Right lobe of liver (tissue), 6 donors: ENCODE results near the gene TMEM51. TPM values are rescaled to one million over a fixed set of nuclear protein-coding genes. Genes with fewer than 3 reads are reported as not detected.

Experiments used
- ATAC-seq, 4 donors: fragments of 200-7000 bp; cut with Tn5 transposase; one replicate each; pipeline ENCODE4 v1.9.1; 2020; ENCODE audit warnings: mild to moderate bottlenecking in 4 of 4, moderate library complexity in 4 of 4
- DNase-seq, 3 donors: peaks; one replicate each; pipeline ENCODE4 v3.0.0-alpha.2; 2020
- H3K27ac ChIP-seq, 3 donors: fragments of 200-600 bp; one replicate each; pipeline ENCODE4 v1.8.0; 2022
- H3K27me3 ChIP-seq, 2 donors: fragments of 200-600 bp; one replicate each; pipeline ENCODE4 v1.8.0; 2022
- H3K36me3 ChIP-seq, 4 donors: fragments of 200-600 bp; sonication (generic) in 1 of 4; one replicate each; pipeline versions ENCODE4 v1.5.1 to v1.8.0; 2017 to 2022; ENCODE audit warnings: control low read depth in 1 of 4
- H3K4me1 ChIP-seq, 4 donors: fragments of 200-600 bp; sonication (generic) in 1 of 4; one replicate each; pipeline versions ENCODE4 v1.5.1 to v1.8.0; 2017 to 2022; ENCODE audit warnings: control low read depth in 1 of 4
- H3K4me3 ChIP-seq, 3 donors: fragments of 200-600 bp; one replicate each; pipeline ENCODE4 v1.8.0; 2022
- H3K9me3 ChIP-seq, 4 donors: fragments of 200-600 bp; sonication (generic) in 1 of 4; one replicate each; pipeline versions ENCODE4 v1.5.1 to v1.8.0; 2017 to 2022; ENCODE audit warnings: control low read depth in 1 of 4
- POLR2A ChIP-seq: fragments of 450-650 bp; IDR thresholded peaks from one replicate; pipeline ENCODE4 v1.6.1; 2017; ENCODE audit warnings: antibody characterized with exemption, mild to moderate bottlenecking
- WGBS: methylation state at CpG from one replicate; pipeline ENCODE4 v1.1.6; 2018; ENCODE audit warnings: low coverage, low lambda C conversion rate; ENCODE audit not compliant: insufficient coverage; ENCODE audit errors: missing lambda C conversion rate; 5-methylcytosine and 5-hydroxymethylcytosine counted together
- intact Hi-C, 2 donors: fragments of 100-400 bp; cut with DNase I; formaldehyde crosslinking; loops; one replicate each; pipeline versions ENCODE4 v1.11.2 to v1.14.1; 2022
- total RNA-seq, 6 experiments: library from RNA; depleted of rRNA in 2 of 6; stranded (reverse); fragments of >200 nt in 2 of 6; fragmentation: NEBNext Ultra II Directional in 3 of 6; extraction: Animal tissue kit (Norgen Biotek cat#: 25700) in 3 of 6; gene quantifications; one replicate each; pipeline versions ENCODE4 v1.1.0 to v1.2.4, GENCODE V29; 2016 to 2023
- TF ChIP-seq, protein P1 (sequence below), 4 donors: fragments of 200-600 bp in 3 of 4; fragments of 450-650 bp in 1 of 4; IDR thresholded peaks; one replicate each; pipeline versions ENCODE4 v1.5.1 to v1.8.0; 2016 to 2022; ENCODE audit warnings: antibody characterized with exemption in 4 of 4, mild to moderate bottlenecking in 2 of 4
- donor health status: DM: no; HTN: yes; CAD: no.
- donor health status: DM: no; HTN: no; CAD: no.
- donor health status: DM: no; HTN: no; CAD: no.
- donor health status: DM: no; HTN: yes; CAD: no.
- donor health status: DM: no; HTN: yes; CAD: no.

The TMEM51 gene
- total RNA-seq, 6 experiments from 2014 or later: 1.3 to 5.4 (median 1.9) TPM

DNA sequence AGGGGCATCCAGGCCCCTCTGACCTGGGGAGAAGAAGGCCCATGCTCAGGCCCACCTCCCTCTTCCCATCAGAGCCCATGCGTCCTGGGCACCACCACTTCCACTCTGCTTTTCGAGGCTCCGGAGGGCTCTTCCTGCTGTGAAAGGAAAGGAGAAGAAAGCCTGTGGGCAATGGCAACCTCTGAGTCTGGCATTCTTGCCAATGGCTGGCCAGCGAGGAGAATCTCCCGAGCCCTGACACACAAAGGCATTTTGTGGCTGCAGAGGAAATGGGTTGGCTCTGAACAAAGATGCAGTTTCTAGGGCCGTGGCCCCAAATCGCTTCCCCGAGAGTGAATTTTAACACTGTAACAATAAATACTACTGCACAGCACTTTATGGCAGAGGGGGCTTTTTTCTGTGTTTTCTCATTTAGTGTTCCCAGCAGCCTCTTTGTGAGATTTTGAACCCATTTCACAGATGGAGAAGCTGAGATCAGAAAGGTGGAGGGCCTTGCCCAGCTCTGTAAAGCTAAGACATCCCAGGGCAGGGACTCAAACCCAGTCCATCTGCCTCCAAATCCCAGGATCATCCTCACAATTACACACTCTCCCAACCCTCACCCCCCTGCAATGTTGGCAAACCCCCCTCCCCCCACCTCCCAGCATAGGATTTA, 35.7 kb upstream of the TMEM51 start:
- Histone ChIP-seq H3K36me3 (no peaks in the 10 kb centered on the region), H3K4me3 (no peak overlapping the region), H3K4me1 (no peaks in the 10 kb centered on the region), H3K27me3 (no peaks in the 10 kb centered on the region), H3K9me3 (no peaks in the 10 kb centered on the region), H3K27ac (no peak overlapping the region)
- ATAC-seq: no peak
- 61% methylated on average over 5 of the region's 8 CpGs for WGBS
- intact Hi-C loops: no loop called here
- DNase-seq: no peak
- no peak for TF ChIP-seq POLR2A
- TF ChIP-seq, protein P1, sequence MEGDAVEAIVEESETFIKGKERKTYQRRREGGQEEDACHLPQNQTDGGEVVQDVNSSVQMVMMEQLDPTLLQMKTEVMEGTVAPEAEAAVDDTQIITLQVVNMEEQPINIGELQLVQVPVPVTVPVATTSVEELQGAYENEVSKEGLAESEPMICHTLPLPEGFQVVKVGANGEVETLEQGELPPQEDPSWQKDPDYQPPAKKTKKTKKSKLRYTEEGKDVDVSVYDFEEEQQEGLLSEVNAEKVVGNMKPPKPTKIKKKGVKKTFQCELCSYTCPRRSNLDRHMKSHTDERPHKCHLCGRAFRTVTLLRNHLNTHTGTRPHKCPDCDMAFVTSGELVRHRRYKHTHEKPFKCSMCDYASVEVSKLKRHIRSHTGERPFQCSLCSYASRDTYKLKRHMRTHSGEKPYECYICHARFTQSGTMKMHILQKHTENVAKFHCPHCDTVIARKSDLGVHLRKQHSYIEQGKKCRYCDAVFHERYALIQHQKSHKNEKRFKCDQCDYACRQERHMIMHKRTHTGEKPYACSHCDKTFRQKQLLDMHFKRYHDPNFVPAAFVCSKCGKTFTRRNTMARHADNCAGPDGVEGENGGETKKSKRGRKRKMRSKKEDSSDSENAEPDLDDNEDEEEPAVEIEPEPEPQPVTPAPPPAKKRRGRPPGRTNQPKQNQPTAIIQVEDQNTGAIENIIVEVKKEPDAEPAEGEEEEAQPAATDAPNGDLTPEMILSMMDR (IDR thresholded peaks at IDR 0.05): no peak

DNA sequence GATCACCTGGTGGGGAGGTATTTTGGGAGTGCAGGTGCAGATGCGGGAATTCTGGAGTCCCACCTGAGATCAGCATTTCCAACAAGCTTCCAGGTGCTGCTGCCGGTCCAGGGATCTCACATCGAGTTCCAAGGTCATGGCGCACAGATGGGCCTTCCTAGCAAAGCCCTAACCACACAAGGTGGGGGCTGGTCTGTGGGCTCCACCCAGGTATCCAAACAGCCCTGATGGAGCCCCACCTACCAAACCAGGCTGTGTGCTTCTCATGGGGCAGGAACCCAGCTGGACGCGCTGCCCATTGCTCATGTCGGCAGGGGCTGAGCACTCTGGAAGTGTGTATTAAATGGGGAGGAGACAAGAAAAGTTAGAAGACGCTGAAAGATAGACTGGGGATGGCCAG, 35.0 kb upstream of the TMEM51 start:
- Histone ChIP-seq H3K9me3 (no peaks in the 10 kb centered on the region), H3K36me3 (no peaks in the 10 kb centered on the region), H3K27ac (no peak overlapping the region), H3K27me3 (no peaks in the 10 kb centered on the region), H3K4me3 (no peak overlapping the region), H3K4me1 (no peaks in the 10 kb centered on the region)
- ATAC-seq (no peak), DNase-seq (no peak)
- intact Hi-C loops: no loop called here
- 52% methylated on average over 4 of the region's 8 CpGs for WGBS
- TF ChIP-seq, protein P1 (IDR thresholded peaks at IDR 0.05): no peak
- TF ChIP-seq POLR2A: no peak

DNA sequence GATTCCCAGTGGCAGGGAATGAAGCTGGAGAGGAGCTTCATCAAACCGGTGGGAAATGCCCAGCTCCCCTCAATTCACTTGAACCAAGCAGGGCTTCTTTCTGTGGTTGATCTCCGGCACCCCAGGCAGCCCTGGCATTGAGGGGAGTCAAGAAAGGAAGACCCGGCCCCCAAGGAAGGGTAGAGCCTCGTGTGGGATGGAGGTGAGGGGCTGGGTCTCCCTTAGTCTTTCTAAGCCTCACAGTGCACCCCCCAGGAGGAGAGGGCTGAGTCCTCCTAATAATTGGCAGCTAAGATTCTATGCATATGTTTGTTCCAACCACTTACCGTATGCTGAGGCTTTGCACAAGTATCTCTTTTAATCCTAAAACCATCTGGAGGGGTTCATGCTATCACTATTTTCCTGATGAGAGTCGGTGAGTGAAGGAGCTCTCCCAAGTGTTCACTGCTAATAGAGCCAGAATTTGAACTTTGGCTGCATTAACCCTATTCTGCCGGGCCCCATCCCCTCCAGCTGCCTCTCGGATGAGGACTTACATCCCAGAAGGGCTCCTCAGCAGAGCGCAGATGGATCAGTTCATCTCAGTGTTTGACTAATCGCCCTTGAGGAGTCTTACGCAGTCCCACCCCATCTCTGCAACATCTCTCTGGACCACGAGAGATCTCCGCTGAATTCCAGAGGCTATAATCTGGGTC, 33.1 kb upstream of the TMEM51 start:
- Histone ChIP-seq H3K36me3 (no peaks in the 10 kb centered on the region), H3K4me3 (no peak overlapping the region), H3K27me3 (no peaks in the 10 kb centered on the region), H3K27ac (no peak overlapping the region), H3K4me1 (no peaks in the 10 kb centered on the region), H3K9me3 (no peaks in the 10 kb centered on the region)
- TF ChIP-seq POLR2A: no peak
- TF ChIP-seq, protein P1 (IDR thresholded peaks at IDR 0.05): no peak
- DNase-seq (no peak), ATAC-seq (no peak)
- WGBS: 86% methylated on average over 5 of the region's 13 CpGs
- intact Hi-C loops: loop anchor here in 1 of 2 donors (10.0 kb wide), 2 partner anchors 154 to 184 kb away; no protein-coding TSS in a partner anchor

DNA sequence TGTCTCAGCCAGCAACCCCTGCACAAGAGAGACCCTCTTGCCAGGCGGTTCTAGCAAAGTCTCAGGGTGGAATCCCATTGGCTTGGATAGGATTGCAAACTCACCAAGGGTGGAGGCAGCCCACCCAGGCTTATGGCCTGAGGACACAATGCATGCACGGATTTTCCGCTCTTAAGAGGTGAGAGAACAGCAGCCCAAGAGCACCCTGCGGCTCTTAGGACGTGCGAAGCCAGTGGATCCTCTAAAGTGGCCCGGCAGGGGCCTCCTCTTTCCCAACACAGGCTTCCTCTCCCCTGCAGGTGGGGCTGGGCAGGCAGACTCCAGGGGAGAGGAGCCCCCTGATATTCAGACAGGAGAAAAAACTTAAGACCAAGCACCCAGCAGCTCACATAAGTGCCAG, 31.2 kb upstream of the TMEM51 start:
- intact Hi-C loops: loop anchor here in 1 of 2 donors (10.0 kb wide), 2 partner anchors 152 to 182 kb away; no protein-coding TSS in a partner anchor
- no peaks in the 10 kb centered on the region for H3K9me3 ChIP-seq
- WGBS: 66% methylated on average over 5 of the region's 7 CpGs
- DNase-seq: no peak
- no peak for TF ChIP-seq POLR2A
- TF ChIP-seq, protein P1 (IDR thresholded peaks at IDR 0.05): no peak
- ATAC-seq: no peak
- no peaks in the 10 kb centered on the region for H3K4me1 ChIP-seq
- H3K36me3 ChIP-seq: no peaks in the 10 kb centered on the region
- no peak overlapping the region for H3K4me3 ChIP-seq
- no peaks in the 10 kb centered on the region for H3K27me3 ChIP-seq
- no peak overlapping the region for H3K27ac ChIP-seq
